Kidney epithelial cell (primary cell): ENCODE data around the gene RABGAP1L. TPM values are rescaled to one million over a fixed set of nuclear protein-coding genes. Genes with fewer than 3 reads are reported as not detected.

Experiments used
- DNase-seq: peaks from one replicate; pipeline ENCODE4 v3.0.0-alpha.2; 2010; ENCODE audit warnings: low read depth
- H3K27me3 ChIP-seq: 2 replicates; pipeline ENCODE4 v1.6.0; 2011; ENCODE audit warnings: low read length; ENCODE audit not compliant: control insufficient read depth, insufficient read depth
- H3K36me3 ChIP-seq: 2 replicates; pipeline ENCODE4 v1.5.1; 2011; ENCODE audit warnings: low read length; ENCODE audit not compliant: control insufficient read depth, insufficient read depth
- H3K4me3 ChIP-seq: 2 replicates; pipeline ENCODE4 v1.5.1; 2011; ENCODE audit warnings: low read depth, mild to moderate bottlenecking, control low read depth, low read length
- total RNA-seq: library from RNA; depleted of rRNA; stranded (reverse); fragments of >200 nt; gene quantifications from 2 replicates; pipeline ENCODE4 v1.2.3, GENCODE V29; 2015
- TF ChIP-seq, protein P1 (sequence below): IDR thresholded peaks from 2 replicates; pipeline ENCODE4 v1.5.1; 2011; ENCODE audit warnings: mild to moderate bottlenecking, moderate library complexity, low read length, control low read depth, inconsistent platforms; ENCODE audit not compliant: insufficient read depth, poor library complexity, severe bottlenecking

Gene RABGAP1L
- total RNA-seq, 1 donor from 2014 or later: 22.1 TPM

DNA sequence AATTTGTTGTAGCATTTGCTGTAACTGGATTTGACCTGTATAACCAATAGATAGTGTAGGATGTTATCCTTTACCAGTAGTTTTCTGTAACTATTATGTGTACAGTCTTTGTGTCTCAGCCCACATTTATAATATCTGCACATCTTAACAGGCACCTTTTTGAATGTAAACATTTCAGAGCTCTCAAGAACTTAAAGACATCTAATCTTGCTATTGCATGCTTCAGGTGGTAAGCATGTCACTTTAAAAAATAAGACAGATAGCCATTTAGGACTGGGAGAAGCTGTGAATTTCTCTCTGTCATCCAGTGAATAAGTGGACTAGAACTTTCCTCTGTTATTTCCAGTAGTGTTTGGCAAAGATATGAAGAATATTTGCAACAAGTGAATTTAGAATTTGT, 265.8 kb downstream of the RABGAP1L start:
- no peak for DNase-seq
- TF ChIP-seq, protein P1, sequence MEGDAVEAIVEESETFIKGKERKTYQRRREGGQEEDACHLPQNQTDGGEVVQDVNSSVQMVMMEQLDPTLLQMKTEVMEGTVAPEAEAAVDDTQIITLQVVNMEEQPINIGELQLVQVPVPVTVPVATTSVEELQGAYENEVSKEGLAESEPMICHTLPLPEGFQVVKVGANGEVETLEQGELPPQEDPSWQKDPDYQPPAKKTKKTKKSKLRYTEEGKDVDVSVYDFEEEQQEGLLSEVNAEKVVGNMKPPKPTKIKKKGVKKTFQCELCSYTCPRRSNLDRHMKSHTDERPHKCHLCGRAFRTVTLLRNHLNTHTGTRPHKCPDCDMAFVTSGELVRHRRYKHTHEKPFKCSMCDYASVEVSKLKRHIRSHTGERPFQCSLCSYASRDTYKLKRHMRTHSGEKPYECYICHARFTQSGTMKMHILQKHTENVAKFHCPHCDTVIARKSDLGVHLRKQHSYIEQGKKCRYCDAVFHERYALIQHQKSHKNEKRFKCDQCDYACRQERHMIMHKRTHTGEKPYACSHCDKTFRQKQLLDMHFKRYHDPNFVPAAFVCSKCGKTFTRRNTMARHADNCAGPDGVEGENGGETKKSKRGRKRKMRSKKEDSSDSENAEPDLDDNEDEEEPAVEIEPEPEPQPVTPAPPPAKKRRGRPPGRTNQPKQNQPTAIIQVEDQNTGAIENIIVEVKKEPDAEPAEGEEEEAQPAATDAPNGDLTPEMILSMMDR: no peak
- no peaks in the 10 kb centered on the region for H3K36me3 ChIP-seq

DNA sequence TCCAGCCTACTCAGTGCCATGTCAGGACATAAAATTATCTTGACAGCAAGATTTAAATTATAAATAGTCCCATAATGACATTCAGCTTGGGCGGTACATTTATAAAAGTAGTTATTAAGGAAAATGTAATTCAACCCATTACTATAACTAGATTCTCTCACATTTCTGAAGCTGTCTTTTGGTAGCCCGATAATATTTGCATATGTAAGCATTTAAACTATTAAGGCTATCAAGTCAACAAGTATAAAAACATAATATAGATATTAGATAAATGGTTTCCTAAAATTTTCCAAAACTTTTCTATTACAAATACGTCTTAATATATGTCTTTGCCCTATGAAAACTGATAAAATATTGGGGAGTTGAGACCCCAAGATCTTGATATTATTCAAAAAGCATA, 266.8 kb downstream of the RABGAP1L start:
- no peak for DNase-seq
- TF ChIP-seq, protein P1: no peak
- Histone ChIP-seq H3K27me3 (no peaks in the 10 kb centered on the region), H3K36me3 (no peaks in the 10 kb centered on the region), H3K4me3 (no peak overlapping the region)

More for the DNA sequence above, 265.8 kb downstream of the RABGAP1L start:
- no peak overlapping the region for H3K4me3 ChIP-seq
- no peaks in the 10 kb centered on the region for H3K27me3 ChIP-seq

- Histone ChIP-seq H3K36me3 (no peaks in the 10 kb centered on the region), H3K4me3 (no peak overlapping the region), H3K27me3 (no peaks in the 10 kb centered on the region)
- DNase-seq: no peak
- TF ChIP-seq, protein P1: no peak
These were observed 268.7 kb downstream of the RABGAP1L start for GRCh38 chr1:174428033-174428432.

GRCh38 chr1:174428739-174429138, 269.4 kb downstream of the RABGAP1L start:
- TF ChIP-seq, protein P1: no peak
- no peak for DNase-seq
- no peaks in the 10 kb centered on the region for H3K36me3 ChIP-seq
- H3K4me3 ChIP-seq: no peak overlapping the region
- no peaks in the 10 kb centered on the region for H3K27me3 ChIP-seq

DNA sequence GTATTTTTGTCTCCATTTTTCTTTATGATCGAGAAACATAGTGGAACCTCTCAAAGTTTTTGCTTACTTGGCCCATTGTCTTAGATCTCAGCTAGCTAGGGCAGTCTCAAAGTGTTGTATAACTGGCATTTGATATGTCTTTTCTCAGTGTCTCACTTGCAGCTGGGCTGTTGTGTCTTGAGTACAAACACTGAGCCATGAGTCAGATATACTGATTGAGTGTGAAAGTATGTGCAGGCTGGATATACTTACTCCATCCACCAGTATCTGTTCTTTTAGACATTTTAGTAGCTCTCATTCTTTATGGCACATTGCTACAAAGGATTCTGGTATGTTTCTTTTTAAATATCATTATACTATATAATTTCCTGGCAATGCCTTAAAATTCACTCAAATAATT, 274.1 kb downstream of the RABGAP1L start:
- Histone ChIP-seq H3K27me3 (no peaks in the 10 kb centered on the region), H3K36me3 (no peaks in the 10 kb centered on the region), H3K4me3 (no peak overlapping the region)
- TF ChIP-seq, protein P1: no peak
- peak; percentile 26 for DNase-seq

DNA sequence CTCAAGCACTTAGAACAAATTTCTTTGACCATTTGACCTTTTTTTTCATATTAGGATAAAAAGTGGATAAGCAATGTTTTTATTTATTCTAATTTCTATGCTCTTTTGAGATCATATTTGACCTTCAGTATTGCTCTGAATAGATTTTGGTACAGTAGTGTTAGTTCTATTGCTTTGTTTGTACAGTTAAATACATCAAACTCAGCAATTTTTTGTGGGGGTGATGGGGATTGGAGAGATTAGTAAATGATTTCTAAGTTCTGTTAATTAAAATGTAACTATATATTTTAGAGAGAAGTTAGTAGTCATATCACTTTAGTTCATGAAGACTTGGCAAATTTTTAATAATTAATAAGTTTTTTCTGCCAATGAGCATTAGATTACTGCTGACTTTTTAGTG, 286.0 kb downstream of the RABGAP1L start:
- no peaks in the 10 kb centered on the region for H3K27me3 ChIP-seq
- H3K4me3 ChIP-seq: no peak overlapping the region
- no peaks in the 10 kb centered on the region for H3K36me3 ChIP-seq
- TF ChIP-seq, protein P1: no peak
- no peak for DNase-seq
